Karpas-422 (cell line): ENCODE measurements around the gene PPP5C. TPM values are rescaled to one million over a fixed set of nuclear protein-coding genes. Genes with fewer than 3 reads are reported as not detected.
"Not testable (repeated sequence)": the region's sequence is repeated elsewhere in the genome, so short reads cannot be mapped to it uniquely, and the experiment has no call there.

Experiments used
- DNase-seq: peaks from one replicate; pipeline ENCODE4 v3.0.0-alpha.2; 2015
- H2AFZ ChIP-seq: fragments of 200-600 bp; sonication (generic); 2 replicates; pipeline ENCODE4 v1.6.1; 2014; ENCODE audit warnings: antibody characterized with exemption, low read length, mixed read lengths
- H3K27ac ChIP-seq: fragments of 200-600 bp; sonication (generic); 2 replicates; pipeline ENCODE4 v1.5.1; 2014; ENCODE audit warnings: mild to moderate bottlenecking, low read length, moderate library complexity
- H3K27me3 ChIP-seq: fragments of 200-600 bp; sonication (generic); 2 replicates; pipeline ENCODE4 v1.6.1; 2014; ENCODE audit warnings: low read length, mixed read lengths
- H3K36me3 ChIP-seq: fragments of 200-600 bp; sonication (generic); 2 replicates; pipeline ENCODE4 v1.6.1; 2014; ENCODE audit warnings: low read length, mixed read lengths; ENCODE audit not compliant: insufficient read depth
- H3K4me1 ChIP-seq: fragments of 200-600 bp; sonication (generic); 2 replicates; pipeline ENCODE4 v1.6.1; 2014; ENCODE audit warnings: mild to moderate bottlenecking, low read length, mixed read lengths
- H3K4me2 ChIP-seq: fragments of 200-600 bp; sonication (generic); 2 replicates; pipeline ENCODE4 v1.6.1; 2014; ENCODE audit warnings: low read length, low read depth, mild to moderate bottlenecking; ENCODE audit not compliant: poor library complexity, severe bottlenecking
- H3K4me3 ChIP-seq: fragments of 200-600 bp; sonication (generic); 2 replicates; pipeline ENCODE4 v1.5.1; 2014; ENCODE audit warnings: mild to moderate bottlenecking, antibody characterized with exemption, low read length, mixed read lengths
- H3K79me2 ChIP-seq: fragments of 200-600 bp; sonication (generic); 2 replicates; pipeline ENCODE4 v1.6.1; 2014; ENCODE audit warnings: mild to moderate bottlenecking, low read length, mixed read lengths
- H3K9ac ChIP-seq: fragments of 200-600 bp; sonication (generic); 2 replicates; pipeline ENCODE4 v1.6.0; 2014; ENCODE audit warnings: low read length
- H3K9me2 ChIP-seq: fragments of 200-600 bp; sonication (generic), shearing (Covaris generic); replicated peaks from 2 replicates; pipeline ENCODE4 v1.6.0; 2014; ENCODE audit warnings: mild to moderate bottlenecking, low read length, moderate library complexity; ENCODE audit not compliant: insufficient read depth
- H3K9me3 ChIP-seq: fragments of 300-700, 200-600 bp; sonication (generic); 2 replicates; pipeline ENCODE4 v1.6.1; 2014; ENCODE audit warnings: low read length, mixed read lengths
- H4K20me1 ChIP-seq: fragments of 200-600 bp; sonication (generic); 2 replicates; pipeline ENCODE4 v1.6.1; 2014; ENCODE audit warnings: mild to moderate bottlenecking, antibody characterized with exemption, low read length, low read depth; ENCODE audit not compliant: insufficient read depth
- total RNA-seq: library from RNA; depleted of rRNA; stranded (reverse); fragments of >200 nt; shearing (Covaris generic); gene quantifications from 2 replicates; pipeline ENCODE4 v1.2.3, GENCODE V29; 2014; ENCODE audit warnings: low replicate concordance

PPP5C gene
- total RNA-seq, 1 experiment from 2014 or later, result 31.1 TPM

DNA sequence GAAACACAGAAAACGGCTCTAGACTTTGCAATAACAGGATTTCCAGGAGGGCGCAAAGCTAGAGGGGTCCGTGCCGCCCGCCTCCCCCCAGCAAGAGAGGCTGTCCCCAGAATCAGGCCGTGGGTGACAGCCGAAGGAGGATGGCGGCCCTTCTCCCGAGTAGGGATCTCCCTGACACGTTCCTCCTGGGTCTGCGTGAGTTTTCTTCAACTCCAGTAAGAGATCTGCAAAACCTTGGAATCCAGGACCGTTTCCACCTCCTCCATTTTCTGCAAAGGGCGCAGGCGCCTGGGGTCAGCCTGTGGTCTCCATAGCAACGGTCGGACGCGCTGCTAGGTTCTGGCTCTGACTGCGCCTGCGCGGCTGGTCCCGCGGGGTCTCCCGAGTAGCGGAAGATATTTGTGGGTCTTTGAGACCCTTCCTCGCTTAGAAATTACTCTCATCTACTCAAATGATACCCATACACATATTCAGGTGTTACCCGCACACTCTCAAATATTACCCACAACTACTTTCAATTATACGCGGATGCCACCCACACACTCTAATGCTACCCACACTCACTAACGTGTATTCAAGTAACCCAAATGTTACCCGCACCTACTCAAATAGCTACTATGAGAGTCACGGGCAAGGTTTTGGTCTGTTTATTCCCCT lies 79.7 kb downstream of the PPP5C start:
- Histone ChIP-seq H3K4me1 (peaks cover 3% of the 10 kb centered on the region; the same call in 1 of the 2 replicates), H3K4me2 (peak overlapping the region; percentile 54), H3K36me3 (no peaks in the 10 kb centered on the region), H3K27ac (no peak overlapping the region), H3K4me3 (peak overlapping the region; percentile 51; the same call in 1 of the 2 replicates), H3K27me3 (no peaks in the 10 kb centered on the region), H3K9ac (peak overlapping the region; percentile 46; the same call in 1 of the 2 replicates), H3K9me3 (no peaks in the 10 kb centered on the region), H2AFZ (peak overlapping the region; percentile 57; the same call in 1 of the 2 replicates), H3K79me2 (no peaks in the 10 kb centered on the region), H3K9me2 (no peaks in the 10 kb centered on the region), H4K20me1 (no peaks in the 10 kb centered on the region)
- DNase-seq, result peak; percentile 75

DNA sequence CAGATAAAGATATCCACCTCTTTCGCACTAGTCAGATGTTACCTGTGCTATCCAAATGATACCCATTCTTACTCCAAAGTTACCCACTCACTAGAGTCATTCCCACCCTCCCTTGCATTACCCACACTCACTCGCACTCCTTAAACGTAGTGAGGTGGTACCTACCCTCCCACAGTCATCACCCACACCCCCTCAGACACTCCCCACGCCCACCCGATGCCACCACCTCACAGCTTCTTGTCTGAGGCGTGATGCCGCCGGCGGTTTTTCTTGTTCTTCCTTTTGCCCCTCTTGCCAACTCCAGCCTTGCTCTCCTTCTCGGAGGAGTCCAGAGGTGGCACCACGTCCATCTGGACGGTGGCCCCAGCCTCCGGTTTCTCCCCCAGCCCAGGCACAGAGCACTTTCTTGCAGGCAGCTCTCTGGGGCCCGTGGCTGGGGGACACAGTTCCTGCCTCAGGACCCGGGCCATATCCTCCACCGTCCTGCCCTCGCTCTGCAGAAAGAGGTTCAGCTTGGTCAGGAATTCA lies 80.7 kb downstream of the PPP5C start:
- Histone ChIP-seq H3K27ac (no peak overlapping the region), H3K27me3 (no peaks in the 10 kb centered on the region), H3K4me2 (no peak overlapping the region), H3K9ac (no peak overlapping the region), H3K4me1 (peaks cover 3% of the 10 kb centered on the region; the same call in 1 of the 2 replicates), H3K9me2 (no peaks in the 10 kb centered on the region), H2AFZ (no peak overlapping the region), H3K9me3 (no peaks in the 10 kb centered on the region), H3K79me2 (no peaks in the 10 kb centered on the region), H3K4me3 (no peak overlapping the region), H3K36me3 (no peaks in the 10 kb centered on the region), H4K20me1 (no peaks in the 10 kb centered on the region)
- no peak for DNase-seq

DNA sequence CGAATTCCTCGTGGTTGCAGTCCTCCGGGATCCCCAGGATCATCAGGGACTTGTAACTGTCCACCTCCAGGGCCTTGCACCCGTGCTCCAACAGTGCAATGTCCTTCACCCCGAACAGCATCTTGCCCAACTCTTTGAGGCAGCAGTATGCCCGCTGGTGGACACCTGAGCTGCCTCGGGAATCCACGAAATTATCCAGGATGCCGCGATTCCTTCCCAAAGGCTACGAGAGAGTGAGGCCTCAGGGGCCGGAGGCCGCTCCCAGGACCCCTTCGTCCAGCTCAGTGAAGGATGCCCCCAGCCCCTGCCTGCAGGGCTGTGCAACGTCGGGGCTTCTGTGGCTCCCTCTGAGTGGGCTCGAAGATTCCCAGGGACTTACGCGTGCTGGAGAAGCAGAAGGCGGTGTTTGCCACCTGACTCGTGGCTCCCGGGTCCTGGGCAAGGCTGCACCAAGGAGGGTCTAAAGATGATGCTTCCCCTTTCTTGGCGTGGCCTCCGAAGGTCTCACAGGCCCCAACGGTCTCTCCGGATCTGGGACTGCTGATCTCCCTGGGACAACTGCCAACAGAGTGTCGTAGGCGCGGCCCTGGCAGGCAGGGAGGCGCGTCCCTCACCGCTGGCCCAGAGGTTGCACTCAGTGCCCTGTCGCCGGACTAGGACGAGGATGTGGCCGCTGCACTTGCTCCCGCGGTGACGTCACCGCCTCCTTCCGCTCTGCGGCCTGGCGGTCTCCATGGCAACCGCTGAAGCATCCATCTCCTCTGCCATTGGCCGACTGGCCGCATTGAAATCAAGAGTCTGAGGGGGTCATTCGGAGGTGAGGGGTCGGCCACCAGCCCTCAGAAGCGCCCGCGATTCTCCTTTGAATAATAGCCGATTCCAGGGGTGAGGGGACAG lies 81.6 kb downstream of the PPP5C start, which contains the start of gene PNMA8C:
Gene PNMA8C, minus strand, starts transcription at position 698 of the 897 bp plus-strand sequence. Its CDS starts 577 bp downstream, at position 121.
- H3K27ac ChIP-seq, result no peak within 1 kb of the TSS
- H3K9me3 ChIP-seq, result no peaks in the 10 kb centered on the region
- no peaks in the 10 kb centered on the region for H3K9me2 ChIP-seq
- no peak within 1 kb of the TSS for H2AFZ ChIP-seq
- DNase-seq, result no peak
- peaks cover 3% of the 10 kb centered on the region; the same call in 1 of the 2 replicates for H3K4me1 ChIP-seq
- H3K79me2 ChIP-seq, result no peaks in the 10 kb centered on the region
- H3K4me3 ChIP-seq, result no peak within 1 kb of the TSS
- H3K27me3 ChIP-seq, result no peaks in the 10 kb centered on the region
- H3K36me3 ChIP-seq, result no peaks in the 10 kb centered on the region
- no peaks in the 10 kb centered on the region for H4K20me1 ChIP-seq
- H3K4me2 ChIP-seq, result no peak within 1 kb of the TSS
- H3K9ac ChIP-seq, result no peak within 1 kb of the TSS

DNA sequence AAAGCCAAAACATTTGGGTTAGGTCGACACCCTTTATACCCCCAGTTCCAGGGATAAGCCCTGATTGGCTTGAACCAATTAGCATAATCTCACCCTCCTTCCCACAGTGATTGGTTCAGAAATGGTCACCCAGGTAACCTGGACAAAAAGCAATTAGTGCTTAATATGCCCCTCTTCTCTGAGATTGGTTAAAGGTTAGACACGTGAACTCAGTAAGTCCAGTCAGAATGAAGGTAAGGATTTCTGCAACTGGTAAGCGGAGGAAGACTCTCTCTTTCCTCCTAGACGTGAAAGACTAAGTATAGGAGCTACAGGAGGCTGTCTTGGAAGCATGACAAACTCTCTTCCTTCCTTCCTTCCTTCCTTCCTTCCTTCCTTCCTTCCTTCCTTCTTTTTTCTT lies 83.1 kb downstream of the PPP5C start:
- Histone ChIP-seq H3K79me2 (no peaks in the 10 kb centered on the region), H3K9ac (no peak overlapping the region), H2AFZ (no peak overlapping the region), H3K9me3 (no peaks in the 10 kb centered on the region), H3K4me3 (no peak overlapping the region), H3K4me1 (peaks cover 3% of the 10 kb centered on the region; the same call in 1 of the 2 replicates), H3K36me3 (no peaks in the 10 kb centered on the region), H3K9me2 (no peaks in the 10 kb centered on the region), H3K27me3 (no peaks in the 10 kb centered on the region), H3K27ac (no peak overlapping the region), H3K4me2 (no peak overlapping the region), H4K20me1 (no peaks in the 10 kb centered on the region)
- DNase-seq, result peak; percentile 51

DNA sequence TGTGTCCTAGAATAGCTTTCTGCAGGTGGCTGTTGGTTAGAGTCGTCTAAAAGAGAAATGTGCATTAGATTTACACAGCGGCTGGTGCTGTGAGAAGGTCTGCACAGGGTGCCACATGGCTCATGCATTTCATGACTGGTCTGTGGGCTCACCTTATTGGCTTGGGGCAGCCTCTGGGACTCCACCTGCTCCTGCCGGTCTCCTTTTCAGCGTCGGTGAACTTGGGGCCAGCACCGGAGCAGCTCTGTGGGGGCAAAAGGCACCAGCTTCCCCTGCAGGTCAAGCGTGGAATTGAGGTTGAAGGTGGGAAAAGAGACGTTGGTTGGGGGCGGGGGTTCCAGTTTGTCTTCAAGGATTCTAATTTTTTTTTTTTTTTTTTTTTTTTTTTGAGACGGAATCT lies 84.9 kb downstream of the PPP5C start:
- no peak for DNase-seq
- Histone ChIP-seq H3K9ac (no peak overlapping the region), H3K4me1 (peaks cover 2% of the 10 kb centered on the region; the same call in 1 of the 2 replicates), H2AFZ (no peak overlapping the region), H3K27me3 (no peaks in the 10 kb centered on the region), H4K20me1 (no peaks in the 10 kb centered on the region), H3K9me2 (no peaks in the 10 kb centered on the region), H3K4me2 (no peak overlapping the region), H3K4me3 (no peak overlapping the region), H3K27ac (no peak overlapping the region), H3K9me3 (no peaks in the 10 kb centered on the region), H3K36me3 (no peaks in the 10 kb centered on the region), H3K79me2 (no peaks in the 10 kb centered on the region)

DNA sequence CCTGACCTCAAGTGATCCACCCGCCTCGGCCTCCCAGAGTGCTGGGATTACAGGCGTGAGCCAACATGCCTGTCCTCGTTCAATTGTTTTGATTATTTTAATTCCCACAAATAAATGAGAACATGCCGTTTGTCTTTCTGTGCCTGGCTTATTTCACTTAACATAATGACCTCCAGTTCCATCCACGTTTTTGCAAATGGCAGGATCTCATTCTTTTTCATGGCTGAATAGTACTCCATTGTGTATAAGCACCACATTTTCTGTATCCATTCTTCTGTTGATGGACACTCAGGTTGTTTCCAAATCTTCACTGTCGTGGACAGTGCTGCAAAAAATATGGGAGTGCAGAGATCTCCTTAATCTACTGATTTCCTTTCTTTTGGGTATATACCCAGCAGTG lies 86.6 kb downstream of the PPP5C start:
- H3K9ac ChIP-seq, H3K79me2 ChIP-seq, H3K27me3 ChIP-seq, DNase-seq, H3K4me1 ChIP-seq, H4K20me1 ChIP-seq, H3K36me3 ChIP-seq, H3K9me2 ChIP-seq, H3K27ac ChIP-seq, H3K4me3 ChIP-seq, H3K9me3 ChIP-seq, H2AFZ ChIP-seq, H3K4me2 ChIP-seq: not testable (repeated sequence)

DNA sequence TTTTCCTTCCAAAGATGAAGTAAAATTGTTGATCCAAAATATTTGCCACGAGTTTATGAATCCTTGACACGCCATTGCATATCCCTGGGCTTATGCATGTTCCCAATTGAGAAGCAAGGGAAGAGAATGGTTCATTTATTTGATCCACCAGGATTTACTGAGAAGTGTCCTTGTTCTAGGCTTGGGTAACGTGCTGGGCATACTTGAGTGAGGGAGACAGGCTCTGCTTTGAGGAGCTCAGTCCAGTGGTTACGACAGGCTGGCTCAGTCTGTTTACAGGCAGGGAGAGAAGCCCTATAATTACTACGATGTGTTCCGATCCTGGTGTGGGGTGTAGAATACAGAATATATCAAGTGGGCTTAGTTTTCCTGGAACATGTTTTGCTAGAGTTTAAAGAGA lies 88.1 kb downstream of the PPP5C start:
- H3K4me2 ChIP-seq, result no peak overlapping the region

DNA sequence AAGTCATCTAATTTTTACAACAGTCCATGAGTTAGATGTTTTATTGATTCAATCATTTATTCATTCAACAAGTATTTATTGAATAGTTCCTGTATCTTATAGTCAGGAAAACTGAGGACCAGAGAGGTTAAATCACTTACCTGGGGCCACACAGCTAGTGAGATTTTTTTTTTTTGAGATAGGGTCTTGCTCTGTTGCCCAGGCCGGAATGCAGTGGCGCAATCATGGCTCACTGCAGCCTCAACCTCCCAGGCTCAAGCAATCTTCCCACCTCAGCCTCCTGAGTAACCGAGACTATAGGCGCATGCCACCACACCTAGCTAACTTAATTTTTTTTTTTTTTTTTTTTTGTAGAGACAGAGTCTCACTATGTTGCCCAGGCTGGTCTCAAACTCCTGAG lies 88.8 kb downstream of the PPP5C start:
- not testable (repeated sequence) for H3K27ac ChIP-seq, DNase-seq, H3K4me1 ChIP-seq, H3K27me3 ChIP-seq, H3K4me3 ChIP-seq, H3K9me3 ChIP-seq, H2AFZ ChIP-seq, H3K36me3 ChIP-seq, H3K4me2 ChIP-seq, H4K20me1 ChIP-seq, H3K79me2 ChIP-seq, H3K9me2 ChIP-seq, H3K9ac ChIP-seq

More for the DNA sequence above, 88.1 kb downstream of the PPP5C start:
- Histone ChIP-seq H3K9me2 (no peaks in the 10 kb centered on the region), H3K27ac (no peak overlapping the region), H3K4me3 (no peak overlapping the region), H3K36me3 (no peaks in the 10 kb centered on the region), H3K9me3 (no peaks in the 10 kb centered on the region), H4K20me1 (no peaks in the 10 kb centered on the region), H3K4me1 (no peaks in the 10 kb centered on the region), H2AFZ (no peak overlapping the region), H3K79me2 (no peaks in the 10 kb centered on the region), H3K9ac (no peak overlapping the region), H3K27me3 (no peaks in the 10 kb centered on the region)
- no peak for DNase-seq
